UCSD-AML1 (cell line): Measurements from ENCODE around the gene LIPF.
"Not testable (repeated sequence)": the region's sequence is repeated elsewhere in the genome, so short reads cannot be mapped to it uniquely, and the experiment has no call there.

Experiments
- DNase-seq: peaks from one replicate; lab custom pipeline; 2025; ENCODE audit not compliant: unreplicated experiment; lab: John Stamatoyannopoulos, UW

The LIPF gene

GRCh38 chr10:88664142-88664541 lies at the start of gene LIPF:
Gene LIPF (plus strand): TSS chr10:88664442. CDS start chr10:88667298, 2,856 bp downstream.
- no peak for DNase-seq

- no peak for DNase-seq
Measured at GRCh38 chr10:88616250-88616977, 47.8 kb upstream of the LIPF start.

GRCh38 chr10:88617772-88618300 lies 46.4 kb upstream of the LIPF start:
- no peak for DNase-seq

GRCh38 chr10:88618496-88618895 lies 45.7 kb upstream of the LIPF start:
- DNase-seq = no peak

- DNase-seq = no peak
Measured at GRCh38 chr10:88620441-88620840, 43.8 kb upstream of the LIPF start.

- no peak for DNase-seq
Measured at GRCh38 chr10:88623835-88624234, 40.4 kb upstream of the LIPF start.

- DNase-seq = no peak
Measured at GRCh38 chr10:88624840-88625239, 39.4 kb upstream of the LIPF start.

- DNase-seq = no peak
Measured at GRCh38 chr10:88640186-88640585, 24.1 kb upstream of the LIPF start.

- DNase-seq = no peak
Measured at GRCh38 chr10:88642209-88642608, 22.0 kb upstream of the LIPF start.

- no peak for DNase-seq
Measured at GRCh38 chr10:88642963-88643362, 21.3 kb upstream of the LIPF start.

GRCh38 chr10:88647061-88647615 lies 17.1 kb upstream of the LIPF start:
- no peak for DNase-seq

GRCh38 chr10:88651101-88651551 lies 13.1 kb upstream of the LIPF start:
- no peak for DNase-seq

- DNase-seq = no peak
Measured at GRCh38 chr10:88652616-88653015, 11.6 kb upstream of the LIPF start.

- DNase-seq = no peak
Measured at GRCh38 chr10:88657901-88658300, 6.3 kb upstream of the LIPF start.

- DNase-seq = no peak
Measured at GRCh38 chr10:88659725-88660597, 4.3 kb upstream of the LIPF start.

- no peak for DNase-seq
Measured at GRCh38 chr10:88660598-88660884, 3.7 kb upstream of the LIPF start.

- no peak for DNase-seq
Measured at GRCh38 chr10:88661018-88661417, 3.2 kb upstream of the LIPF start.

GRCh38 chr10:88661577-88661976 lies 2.7 kb upstream of the LIPF start:
- no peak for DNase-seq

- DNase-seq = not testable (repeated sequence)
Measured at GRCh38 chr10:88663153-88663552, 1.1 kb upstream of the LIPF start.

GRCh38 chr10:88668465-88668864 lies 4.2 kb downstream of the LIPF start:
- DNase-seq = no peak

- DNase-seq = no peak
Measured at GRCh38 chr10:88670497-88670896, 6.3 kb downstream of the LIPF start.

GRCh38 chr10:88672041-88672440 lies 7.8 kb downstream of the LIPF start:
- no peak for DNase-seq
